K562 (cell line): ENCODE measurements around the gene TRDMT1. TPM values are rescaled to one million over a fixed set of nuclear protein-coding genes. Genes with fewer than 3 reads are reported as not detected.

ENCODE experiments used
- IRF1 ChIP-seq: sonication (generic); formaldehyde crosslinking; IDR thresholded peaks from 2 replicates; pipeline ENCODE4 v1.8.0; 2022; ENCODE audit warnings: missing genetic modification reagents, mild to moderate bottlenecking, borderline replicate concordance
- KAT8 ChIP-seq: fragments of 450-650 bp; IDR thresholded peaks from 2 replicates; pipeline ENCODE4 v1.6.1; 2016; ENCODE audit warnings: low read depth, mild to moderate bottlenecking
- STAT5A ChIP-seq: IDR thresholded peaks from 2 replicates; pipeline ENCODE4 v1.6.1; 2012; ENCODE audit warnings: low read length, inconsistent platforms, borderline replicate concordance
- TCF3 ChIP-seq: sonication (generic); formaldehyde crosslinking; IDR thresholded peaks from 2 replicates; pipeline ENCODE4 v1.4.0; 2020; ENCODE audit warnings: mild to moderate bottlenecking, missing genetic modification reagents
- TEAD1 ChIP-seq, 2 experiments: fragments of 450-650 bp in 1 of 2; sonication (generic) in 1 of 2; formaldehyde crosslinking; IDR thresholded peaks; 2 replicates each; pipeline versions ENCODE4 v1.4.0 to v1.8.0; 2020 to 2022; ENCODE audit warnings: mild to moderate bottlenecking in 2 of 2, missing genetic modification reagents in 1 of 2
- TOE1 ChIP-seq, 2 experiments: fragments of 450-650 bp in 1 of 2; sonication (generic) in 1 of 2; formaldehyde crosslinking in 1 of 2; IDR thresholded peaks; 2 replicates each; pipeline versions ENCODE4 v1.7.1 to v1.8.0; 2016 to 2022; ENCODE audit warnings: borderline replicate concordance in 2 of 2, mild to moderate bottlenecking in 2 of 2, antibody characterized with exemption in 1 of 2, inconsistent platforms in 1 of 2, low read depth in 1 of 2, missing genetic modification reagents in 1 of 2, moderate library complexity in 1 of 2
- ZC3H8 ChIP-seq: fragments of 450-650 bp; IDR thresholded peaks from 2 replicates; pipeline ENCODE4 v1.6.1; 2017
- ZNF324 ChIP-seq: fragments of 250-450 bp; sonication (Bioruptor Pico); IDR thresholded peaks from 2 replicates; pipeline ENCODE4 v1.4.0; 2020; ENCODE audit warnings: mild to moderate bottlenecking
- ZNF512 ChIP-seq: IDR thresholded peaks from 2 replicates; pipeline ENCODE4 v1.6.1; 2016; ENCODE audit warnings: missing genetic modification characterization, missing compliant biosample characterization
- ZNF699 ChIP-seq: fragments of 250-450 bp; sonication (Bioruptor Pico); IDR thresholded peaks from 2 replicates; pipeline ENCODE4 v1.8.0; 2021; ENCODE audit warnings: mild to moderate bottlenecking, moderate library complexity; ENCODE audit not compliant: insufficient replicate concordance
- ZNF766 ChIP-seq: fragments of 200-800 bp; sonication (Bioruptor generic); conservative IDR thresholded peaks from 2 replicates; pipeline ENCODE4 v1.6.1; 2016; ENCODE audit warnings: missing genetic modification characterization, missing compliant biosample characterization
- polyA plus RNA-seq, 8 experiments: library from polyadenylated mRNA; depleted of rRNA in 4 of 8; stranded (reverse) in 5 of 8; unstranded in 3 of 8; fragments of >200 nt; fragmentation: Nextera tagmentation in 2 of 8; fragmentation: Illumina TruSeq in 1 of 8; extraction: Ambion mirVana in 2 of 8; extraction: Trizol in 1 of 8; gene quantifications; 2 replicates each; pipeline versions ENCODE4 v1.2.1 to v1.2.3, GENCODE V29; 2011 to 2014; ENCODE audit warnings: inconsistent platforms in 1 of 8, missing spikeins in 1 of 8
- total RNA-seq, 7 experiments: library from RNA; depleted of rRNA in 6 of 7; stranded (reverse); fragments of >200 nt in 6 of 7; fragmentation: Illumina TruSeq in 2 of 7; extraction: Trizol in 2 of 7; gene quantifications; 2 replicates each; pipeline versions ENCODE4 v1.2.1 to v1.2.3, GENCODE V29; 2011 to 2021; ENCODE audit warnings: low replicate concordance in 1 of 7
- TF ChIP-seq, protein P1 (sequence below): fragments of 450-650 bp; IDR thresholded peaks from 2 replicates; pipeline ENCODE4 v1.6.1; 2016; ENCODE audit warnings: mild to moderate bottlenecking, moderate library complexity

The TRDMT1 gene
- total and polyA plus RNA-seq, 9 of the 15 experiments (the other 6 are each of a cell fraction or from before 2014, with no cell fraction given) = 5.4 to 12.6 (median 9.3) TPM

- TF ChIP-seq, protein P1, sequence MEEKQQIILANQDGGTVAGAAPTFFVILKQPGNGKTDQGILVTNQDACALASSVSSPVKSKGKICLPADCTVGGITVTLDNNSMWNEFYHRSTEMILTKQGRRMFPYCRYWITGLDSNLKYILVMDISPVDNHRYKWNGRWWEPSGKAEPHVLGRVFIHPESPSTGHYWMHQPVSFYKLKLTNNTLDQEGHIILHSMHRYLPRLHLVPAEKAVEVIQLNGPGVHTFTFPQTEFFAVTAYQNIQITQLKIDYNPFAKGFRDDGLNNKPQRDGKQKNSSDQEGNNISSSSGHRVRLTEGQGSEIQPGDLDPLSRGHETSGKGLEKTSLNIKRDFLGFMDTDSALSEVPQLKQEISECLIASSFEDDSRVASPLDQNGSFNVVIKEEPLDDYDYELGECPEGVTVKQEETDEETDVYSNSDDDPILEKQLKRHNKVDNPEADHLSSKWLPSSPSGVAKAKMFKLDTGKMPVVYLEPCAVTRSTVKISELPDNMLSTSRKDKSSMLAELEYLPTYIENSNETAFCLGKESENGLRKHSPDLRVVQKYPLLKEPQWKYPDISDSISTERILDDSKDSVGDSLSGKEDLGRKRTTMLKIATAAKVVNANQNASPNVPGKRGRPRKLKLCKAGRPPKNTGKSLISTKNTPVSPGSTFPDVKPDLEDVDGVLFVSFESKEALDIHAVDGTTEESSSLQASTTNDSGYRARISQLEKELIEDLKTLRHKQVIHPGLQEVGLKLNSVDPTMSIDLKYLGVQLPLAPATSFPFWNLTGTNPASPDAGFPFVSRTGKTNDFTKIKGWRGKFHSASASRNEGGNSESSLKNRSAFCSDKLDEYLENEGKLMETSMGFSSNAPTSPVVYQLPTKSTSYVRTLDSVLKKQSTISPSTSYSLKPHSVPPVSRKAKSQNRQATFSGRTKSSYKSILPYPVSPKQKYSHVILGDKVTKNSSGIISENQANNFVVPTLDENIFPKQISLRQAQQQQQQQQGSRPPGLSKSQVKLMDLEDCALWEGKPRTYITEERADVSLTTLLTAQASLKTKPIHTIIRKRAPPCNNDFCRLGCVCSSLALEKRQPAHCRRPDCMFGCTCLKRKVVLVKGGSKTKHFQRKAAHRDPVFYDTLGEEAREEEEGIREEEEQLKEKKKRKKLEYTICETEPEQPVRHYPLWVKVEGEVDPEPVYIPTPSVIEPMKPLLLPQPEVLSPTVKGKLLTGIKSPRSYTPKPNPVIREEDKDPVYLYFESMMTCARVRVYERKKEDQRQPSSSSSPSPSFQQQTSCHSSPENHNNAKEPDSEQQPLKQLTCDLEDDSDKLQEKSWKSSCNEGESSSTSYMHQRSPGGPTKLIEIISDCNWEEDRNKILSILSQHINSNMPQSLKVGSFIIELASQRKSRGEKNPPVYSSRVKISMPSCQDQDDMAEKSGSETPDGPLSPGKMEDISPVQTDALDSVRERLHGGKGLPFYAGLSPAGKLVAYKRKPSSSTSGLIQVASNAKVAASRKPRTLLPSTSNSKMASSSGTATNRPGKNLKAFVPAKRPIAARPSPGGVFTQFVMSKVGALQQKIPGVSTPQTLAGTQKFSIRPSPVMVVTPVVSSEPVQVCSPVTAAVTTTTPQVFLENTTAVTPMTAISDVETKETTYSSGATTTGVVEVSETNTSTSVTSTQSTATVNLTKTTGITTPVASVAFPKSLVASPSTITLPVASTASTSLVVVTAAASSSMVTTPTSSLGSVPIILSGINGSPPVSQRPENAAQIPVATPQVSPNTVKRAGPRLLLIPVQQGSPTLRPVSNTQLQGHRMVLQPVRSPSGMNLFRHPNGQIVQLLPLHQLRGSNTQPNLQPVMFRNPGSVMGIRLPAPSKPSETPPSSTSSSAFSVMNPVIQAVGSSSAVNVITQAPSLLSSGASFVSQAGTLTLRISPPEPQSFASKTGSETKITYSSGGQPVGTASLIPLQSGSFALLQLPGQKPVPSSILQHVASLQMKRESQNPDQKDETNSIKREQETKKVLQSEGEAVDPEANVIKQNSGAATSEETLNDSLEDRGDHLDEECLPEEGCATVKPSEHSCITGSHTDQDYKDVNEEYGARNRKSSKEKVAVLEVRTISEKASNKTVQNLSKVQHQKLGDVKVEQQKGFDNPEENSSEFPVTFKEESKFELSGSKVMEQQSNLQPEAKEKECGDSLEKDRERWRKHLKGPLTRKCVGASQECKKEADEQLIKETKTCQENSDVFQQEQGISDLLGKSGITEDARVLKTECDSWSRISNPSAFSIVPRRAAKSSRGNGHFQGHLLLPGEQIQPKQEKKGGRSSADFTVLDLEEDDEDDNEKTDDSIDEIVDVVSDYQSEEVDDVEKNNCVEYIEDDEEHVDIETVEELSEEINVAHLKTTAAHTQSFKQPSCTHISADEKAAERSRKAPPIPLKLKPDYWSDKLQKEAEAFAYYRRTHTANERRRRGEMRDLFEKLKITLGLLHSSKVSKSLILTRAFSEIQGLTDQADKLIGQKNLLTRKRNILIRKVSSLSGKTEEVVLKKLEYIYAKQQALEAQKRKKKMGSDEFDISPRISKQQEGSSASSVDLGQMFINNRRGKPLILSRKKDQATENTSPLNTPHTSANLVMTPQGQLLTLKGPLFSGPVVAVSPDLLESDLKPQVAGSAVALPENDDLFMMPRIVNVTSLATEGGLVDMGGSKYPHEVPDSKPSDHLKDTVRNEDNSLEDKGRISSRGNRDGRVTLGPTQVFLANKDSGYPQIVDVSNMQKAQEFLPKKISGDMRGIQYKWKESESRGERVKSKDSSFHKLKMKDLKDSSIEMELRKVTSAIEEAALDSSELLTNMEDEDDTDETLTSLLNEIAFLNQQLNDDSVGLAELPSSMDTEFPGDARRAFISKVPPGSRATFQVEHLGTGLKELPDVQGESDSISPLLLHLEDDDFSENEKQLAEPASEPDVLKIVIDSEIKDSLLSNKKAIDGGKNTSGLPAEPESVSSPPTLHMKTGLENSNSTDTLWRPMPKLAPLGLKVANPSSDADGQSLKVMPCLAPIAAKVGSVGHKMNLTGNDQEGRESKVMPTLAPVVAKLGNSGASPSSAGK = peak; percentile 84
- TF ChIP-seq IRF1 (no peak), TOE1 (IDR thresholded peaks at IDR 0.05; ENCODE audit: borderline replicate concordance) (peak; percentile 86), TOE1 (CRISPR knock-in tag; IDR thresholded peaks at IDR 0.05; ENCODE audit: borderline replicate concordance, low read depth) (no peak), ZC3H8 (no peak), ZNF324 (CRISPR knock-in tag) (no peak), STAT5A (no peak; the same call in 1 of the 2 replicates), ZNF512 (tag) (no peak), TEAD1 (CRISPR knock-in tag; IDR thresholded peaks at IDR 0.05) (0 out of 4 replicates have a peak, but pooled peaks of 1 of the 2 experiments have one; percentile 3), KAT8 (no peak), ZNF699 (no peak), ZNF766 (CRISPR knock-in tag) (peak; percentile 70; the same call in 1 of the 2 replicates), TCF3 (CRISPR knock-in tag) (no peak; the same call in none of the 2 replicates)
These were observed at the start of gene TRDMT1 (continued) for GRCh38 chr10:17200912-17201793.
